ENCODE data around the gene TTLL8.

GRCh38 chr22:50063589-50064393 is 5.7 kb upstream of the TTLL8 start:
- TF ChIP-seq CTCF (IDR thresholded peaks at IDR 0.05) (no peak), REST (IDR thresholded peaks at IDR 0.05; ENCODE audit: insufficient read depth in 1 of 2, low read depth in 2 of 2, low read length in 1 of 2) (no peak)

All from Panc1 (cell line).